Activated T-cell treated with anti-CD3 and anti-CD28 coated beads, Interleukin-2, amount 50 U/mL, for 24 hours (primary cell): ENCODE data around the gene DLAT.

ENCODE experiments used
- DNase-seq: peaks from one replicate; pipeline ENCODE4 v3.0.0-alpha.2; 2020
- H3K27ac Mint-ChIP-seq: 2 replicates; pipeline ENCODE4 v1.8.0; 2020; ENCODE audit warnings: mild to moderate bottlenecking, mixed read lengths
- H3K27me3 Mint-ChIP-seq: 2 replicates; pipeline ENCODE4 v1.8.0; 2020; ENCODE audit warnings: mixed read lengths
- H3K36me3 Mint-ChIP-seq: 2 replicates; pipeline ENCODE4 v1.8.0; 2020; ENCODE audit warnings: low read depth, mixed read lengths
- H3K4me1 Mint-ChIP-seq: 2 replicates; pipeline ENCODE4 v1.8.0; 2020; ENCODE audit warnings: low read depth, mixed read lengths
- H3K4me3 Mint-ChIP-seq: 2 replicates; pipeline ENCODE4 v1.8.0; 2020; ENCODE audit warnings: mild to moderate bottlenecking, moderate library complexity, mixed read lengths
- H3K9me3 Mint-ChIP-seq: 2 replicates; pipeline ENCODE4 v1.8.0; 2020; ENCODE audit warnings: mixed read lengths

The DLAT gene

DNA sequence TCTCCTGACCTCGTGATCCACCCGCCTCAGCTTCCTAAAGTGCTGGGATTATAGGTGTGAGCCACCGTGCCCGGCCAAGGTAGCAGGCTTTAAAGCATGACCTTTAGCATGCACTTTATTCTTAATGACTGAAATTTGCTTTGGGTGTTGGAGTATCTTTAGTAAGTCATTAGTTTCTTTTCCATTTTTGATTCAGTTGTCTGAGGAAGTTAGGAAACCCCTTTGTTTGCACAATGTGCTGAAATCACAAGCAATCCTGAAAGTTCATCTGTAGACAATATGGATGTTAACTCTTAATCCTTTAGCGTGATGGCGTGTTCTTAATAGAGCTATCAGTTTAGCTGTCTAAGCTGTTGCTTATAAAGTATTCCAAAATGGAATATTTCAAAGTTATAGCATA lies 78.2 kb downstream of the DLAT start:
- Mint-ChIP-seq H3K9me3 (no peaks in the 10 kb centered on the region), H3K36me3 (peaks cover 13% of the 10 kb centered on the region), H3K4me1 (peaks cover 4% of the 10 kb centered on the region), H3K27me3 (no peaks in the 10 kb centered on the region), H3K4me3 (no peak overlapping the region), H3K27ac (no peak overlapping the region)
- DNase-seq: no peak

DNA sequence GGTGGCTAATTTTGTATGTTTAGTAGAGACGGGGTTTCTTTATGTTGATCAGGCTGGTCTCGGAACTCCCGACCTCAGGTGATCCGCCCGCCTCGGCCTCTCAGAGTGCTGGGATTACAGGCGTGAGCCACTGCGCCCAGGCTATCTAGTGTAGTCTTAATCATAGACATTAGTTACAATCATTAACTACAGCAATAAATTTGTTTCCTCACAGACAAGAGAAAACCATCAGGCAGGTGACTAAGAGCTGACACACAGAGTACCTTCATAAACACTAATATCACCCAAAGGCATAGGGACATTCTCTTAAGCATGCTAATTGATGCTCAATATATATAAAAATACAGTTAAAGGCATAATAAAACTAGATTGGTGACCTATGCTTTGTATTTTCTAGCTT lies 80.9 kb downstream of the DLAT start:
- Mint-ChIP-seq H3K27me3 (no peaks in the 10 kb centered on the region), H3K4me1 (peaks cover 9% of the 10 kb centered on the region), H3K4me3 (no peak overlapping the region), H3K9me3 (no peaks in the 10 kb centered on the region), H3K36me3 (peaks cover 16% of the 10 kb centered on the region), H3K27ac (no peak overlapping the region)
- DNase-seq: no peak
